Kidney epithelial cell (primary cell): ENCODE results near the gene TGM6. TPM values are rescaled to one million over a fixed set of nuclear protein-coding genes. Genes with fewer than 3 reads are reported as not detected.

ENCODE experiments used
- DNase-seq: peaks from one replicate; pipeline ENCODE4 v3.0.0-alpha.2; 2010; ENCODE audit warnings: low read depth
- H3K27me3 ChIP-seq: 2 replicates; pipeline ENCODE4 v1.6.0; 2011; ENCODE audit warnings: low read length; ENCODE audit not compliant: control insufficient read depth, insufficient read depth
- H3K36me3 ChIP-seq: 2 replicates; pipeline ENCODE4 v1.5.1; 2011; ENCODE audit warnings: low read length; ENCODE audit not compliant: control insufficient read depth, insufficient read depth
- H3K4me3 ChIP-seq: 2 replicates; pipeline ENCODE4 v1.5.1; 2011; ENCODE audit warnings: low read depth, mild to moderate bottlenecking, control low read depth, low read length
- CTCF ChIP-seq: IDR thresholded peaks from 2 replicates; pipeline ENCODE4 v1.5.1; 2011; ENCODE audit warnings: mild to moderate bottlenecking, moderate library complexity, low read length, control low read depth, inconsistent platforms; ENCODE audit not compliant: insufficient read depth, poor library complexity, severe bottlenecking
- total RNA-seq: library from RNA; depleted of rRNA; stranded (reverse); fragments of >200 nt; gene quantifications from 2 replicates; pipeline ENCODE4 v1.2.3, GENCODE V29; 2015

The TGM6 gene
- total RNA-seq, 1 donor from 2014 or later, result not detected

- Histone ChIP-seq H3K27me3 (no peaks in the 10 kb centered on the region), H3K36me3 (peaks cover 8% of the 10 kb centered on the region), H3K4me3 (no peak overlapping the region)
- DNase-seq, result no peak
- TF ChIP-seq CTCF, result no peak
Observed at GRCh38 chr20:2458919-2459499, 78.3 kb downstream of the TGM6 start.

- Histone ChIP-seq H3K36me3 (peaks cover 9% of the 10 kb centered on the region), H3K4me3 (no peak overlapping the region), H3K27me3 (no peaks in the 10 kb centered on the region)
- no peak for TF ChIP-seq CTCF
- no peak for DNase-seq
Observed at GRCh38 chr20:2459981-2460751, 79.5 kb downstream of the TGM6 start.

GRCh38 chr20:2460752-2461424, 80.2 kb downstream of the TGM6 start:
- H3K4me3 ChIP-seq, result no peak overlapping the region
- DNase-seq, result no peak
- no peaks in the 10 kb centered on the region for H3K27me3 ChIP-seq
- no peak for TF ChIP-seq CTCF
- peaks cover 9% of the 10 kb centered on the region for H3K36me3 ChIP-seq

- no peak for TF ChIP-seq CTCF
- no peak overlapping the region for H3K4me3 ChIP-seq
- no peak for DNase-seq
- no peaks in the 10 kb centered on the region for H3K27me3 ChIP-seq
- H3K36me3 ChIP-seq, result peaks cover 9% of the 10 kb centered on the region
Observed at GRCh38 chr20:2462484-2462883, 81.8 kb downstream of the TGM6 start.

GRCh38 chr20:2463616-2464365, 83.1 kb downstream of the TGM6 start:
- Histone ChIP-seq H3K4me3 (no peak overlapping the region), H3K27me3 (no peaks in the 10 kb centered on the region), H3K36me3 (peaks cover 9% of the 10 kb centered on the region)
- TF ChIP-seq CTCF, result no peak
- DNase-seq, result no peak
